Erythroblast (primary cell): Measurements from ENCODE around the gene CDX2.

ENCODE experiments used
- GATA1 ChIP-seq: IDR thresholded peaks from 2 replicates; pipeline ENCODE4 v1.6.1; 2011; ENCODE audit warnings: low read depth, mild to moderate bottlenecking, control low read depth, low read length, moderate library complexity
- POLR2A ChIP-seq: IDR thresholded peaks from 2 replicates; pipeline ENCODE4 v1.6.1; 2011; ENCODE audit warnings: mild to moderate bottlenecking, low read length

DNA sequence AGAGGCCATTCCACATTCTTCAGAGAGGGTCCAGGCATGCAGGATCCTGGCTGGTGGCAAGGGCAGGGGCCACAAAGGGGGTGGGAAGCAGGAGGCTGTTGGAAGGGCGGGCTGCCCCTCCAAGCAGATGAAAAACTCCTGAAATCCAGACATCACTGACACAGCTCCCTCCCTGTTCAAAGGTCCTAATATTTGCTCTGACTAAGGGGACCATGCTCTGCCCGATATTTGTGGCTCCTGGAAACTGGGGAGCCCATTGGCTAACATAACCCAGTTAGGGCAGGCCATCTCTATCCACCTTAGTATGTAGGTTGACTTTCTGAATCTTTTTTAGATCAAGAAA, 3.3 kb upstream of the CDX2 start:
- no peak for TF ChIP-seq POLR2A
- TF ChIP-seq GATA1, result no peak
